GM18520 (cell line): ENCODE measurements around the gene TRIM56.
"Not testable (repeated sequence)": the region's sequence is repeated elsewhere in the genome, so short reads cannot be mapped to it uniquely, and the experiment has no call there.

Experiments
- ATAC-seq: cut with Tn5 transposase; IDR thresholded peaks from one replicate; pipeline ENCODE4 v1.9.1; 2021; ENCODE audit not compliant: unreplicated experiment

TRIM56 gene

DNA sequence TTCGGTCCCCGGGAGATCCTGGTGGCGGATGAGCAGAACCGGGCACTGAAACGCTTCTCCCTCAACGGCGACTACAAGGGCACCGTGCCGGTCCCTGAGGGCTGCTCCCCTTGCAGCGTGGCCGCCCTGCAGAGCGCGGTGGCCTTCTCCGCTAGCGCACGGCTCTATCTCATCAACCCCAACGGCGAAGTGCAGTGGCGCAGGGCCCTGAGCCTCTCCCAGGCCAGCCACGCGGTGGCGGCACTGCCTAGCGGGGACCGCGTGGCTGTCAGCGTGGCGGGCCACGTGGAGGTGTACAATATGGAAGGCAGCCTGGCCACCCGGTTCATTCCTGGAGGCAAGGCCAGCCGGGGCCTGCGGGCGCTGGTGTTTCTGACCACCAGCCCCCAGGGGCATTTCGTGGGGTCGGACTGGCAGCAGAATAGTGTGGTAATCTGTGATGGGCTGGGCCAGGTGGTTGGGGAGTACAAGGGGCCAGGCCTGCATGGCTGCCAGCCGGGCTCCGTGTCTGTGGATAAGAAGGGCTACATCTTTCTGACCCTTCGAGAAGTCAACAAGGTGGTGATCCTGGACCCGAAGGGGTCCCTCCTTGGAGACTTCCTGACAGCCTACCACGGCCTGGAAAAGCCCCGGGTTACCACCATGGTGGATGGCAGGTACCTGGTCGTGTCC, 3.7 kb downstream of the TRIM56 start:
- ATAC-seq, result no peak

DNA sequence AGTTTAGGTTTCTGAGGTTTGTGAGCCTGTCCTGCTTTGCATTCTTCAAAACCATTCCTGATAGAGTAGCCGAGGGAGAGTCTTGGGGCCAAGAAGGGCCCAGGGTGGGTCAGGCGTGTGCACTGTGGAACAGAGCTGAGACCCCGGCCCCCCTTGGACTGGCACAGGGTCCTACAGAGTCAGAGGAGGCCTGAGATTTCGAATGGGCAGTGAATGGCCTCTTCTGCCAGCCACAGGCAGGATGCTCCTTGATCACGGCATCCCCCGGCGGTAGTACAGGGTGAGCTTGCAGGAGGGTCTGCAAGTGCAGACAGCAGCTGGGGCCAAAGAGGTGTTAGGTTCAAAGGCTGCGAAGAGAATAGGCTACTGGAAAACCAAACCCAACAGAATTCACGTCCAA, 4.6 kb downstream of the TRIM56 start:
- ATAC-seq, result no peak

DNA sequence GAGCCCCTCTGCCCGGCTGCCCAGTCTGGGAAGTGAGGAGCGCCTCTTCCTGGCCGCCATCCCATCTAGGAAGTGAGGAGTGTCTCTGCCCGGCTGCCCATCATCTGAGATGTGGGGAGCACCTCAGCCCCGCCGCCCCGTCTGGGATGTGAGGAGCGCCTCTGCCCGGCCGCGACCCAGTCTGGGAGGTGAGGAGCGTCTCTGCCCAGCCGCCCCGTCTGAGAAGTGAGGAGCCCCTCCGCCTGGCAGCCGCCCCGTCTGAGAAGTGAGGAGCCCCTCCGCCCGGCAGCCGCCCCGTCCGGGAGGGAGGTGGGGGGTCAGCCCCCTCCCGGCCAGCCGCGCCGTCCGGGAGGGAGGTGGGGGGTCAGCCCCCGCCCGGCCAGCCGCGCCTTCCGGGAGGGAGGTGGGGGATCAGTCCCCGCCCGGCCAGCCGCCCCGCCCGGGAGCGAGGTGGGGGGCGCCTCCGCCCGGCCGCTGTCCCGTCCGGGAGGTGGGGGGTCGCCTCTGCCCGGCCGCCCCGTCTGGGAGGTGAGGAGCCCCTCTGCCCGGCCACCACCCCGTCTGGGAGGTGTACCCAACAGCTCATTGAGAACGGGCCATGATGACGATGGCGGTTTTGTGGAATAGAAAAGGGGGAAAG, 7.1 kb downstream of the TRIM56 start:
- not testable (repeated sequence) for ATAC-seq

DNA sequence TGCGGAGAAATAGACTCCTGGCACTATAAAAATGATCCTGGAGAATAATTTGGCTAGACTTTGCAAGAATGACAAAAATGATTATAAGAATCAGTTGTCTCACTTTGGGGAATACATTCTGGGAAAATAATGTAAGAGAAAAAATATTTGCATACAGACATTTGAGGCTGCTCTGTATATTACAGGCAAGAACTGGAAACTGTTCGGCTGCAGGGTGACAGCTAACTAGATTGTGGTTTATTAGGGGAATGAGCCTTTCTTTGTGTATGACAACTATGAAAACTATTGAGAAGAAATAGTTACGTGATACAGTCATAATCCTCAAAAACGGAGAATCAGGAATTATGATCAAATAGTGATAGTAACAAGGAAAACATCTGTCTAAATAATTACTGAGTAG, 8.6 kb downstream of the TRIM56 start:
- ATAC-seq, result no peak

DNA sequence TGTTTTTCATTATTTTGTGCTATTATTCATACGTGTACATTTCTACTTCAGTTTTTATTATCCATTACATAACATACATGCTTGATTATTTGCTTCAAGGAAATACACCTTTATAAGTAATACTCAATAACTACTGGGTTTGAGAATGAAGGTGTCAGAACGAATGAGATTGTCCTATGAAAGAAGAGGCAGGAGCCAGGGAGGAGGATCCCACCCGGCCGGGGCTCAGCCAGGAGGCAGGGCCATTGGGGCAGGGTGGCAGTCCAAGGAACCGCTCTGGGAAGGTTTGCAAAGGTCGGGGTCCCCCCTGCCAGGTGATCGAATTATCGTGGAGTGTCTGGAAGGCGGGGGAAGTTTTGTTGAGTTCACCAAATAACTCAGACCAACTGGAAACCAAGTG, 9.1 kb downstream of the TRIM56 start:
- no peak for ATAC-seq

DNA sequence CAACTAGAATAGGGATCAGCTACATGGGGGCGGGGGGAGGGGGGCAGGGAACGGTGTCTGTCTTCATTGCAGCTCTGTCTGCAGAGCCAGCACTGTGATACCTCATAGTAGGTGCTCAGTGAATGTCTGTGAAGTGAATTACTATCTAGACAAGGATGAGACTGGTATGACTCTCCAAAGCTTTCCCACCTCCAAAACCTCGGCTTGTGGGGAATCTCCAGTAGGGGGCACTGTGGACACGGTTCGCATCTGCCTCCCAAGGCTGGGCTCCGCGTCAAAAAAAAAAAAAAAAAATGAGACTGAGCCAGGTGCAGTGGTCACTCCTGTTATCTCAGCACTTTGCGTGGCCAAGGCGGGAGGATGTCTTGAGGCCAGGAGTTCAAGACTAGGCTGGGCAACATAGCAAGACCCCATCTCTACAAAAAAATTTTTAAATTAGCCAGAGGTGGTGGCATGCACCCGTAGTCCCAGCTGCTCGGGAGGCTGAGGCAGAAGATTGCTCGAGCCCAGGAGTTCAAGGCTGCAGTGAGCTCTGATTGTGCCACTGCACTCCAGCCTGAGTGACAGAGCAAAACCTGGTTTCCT, 9.6 kb downstream of the TRIM56 start:
- ATAC-seq, result no peak

DNA sequence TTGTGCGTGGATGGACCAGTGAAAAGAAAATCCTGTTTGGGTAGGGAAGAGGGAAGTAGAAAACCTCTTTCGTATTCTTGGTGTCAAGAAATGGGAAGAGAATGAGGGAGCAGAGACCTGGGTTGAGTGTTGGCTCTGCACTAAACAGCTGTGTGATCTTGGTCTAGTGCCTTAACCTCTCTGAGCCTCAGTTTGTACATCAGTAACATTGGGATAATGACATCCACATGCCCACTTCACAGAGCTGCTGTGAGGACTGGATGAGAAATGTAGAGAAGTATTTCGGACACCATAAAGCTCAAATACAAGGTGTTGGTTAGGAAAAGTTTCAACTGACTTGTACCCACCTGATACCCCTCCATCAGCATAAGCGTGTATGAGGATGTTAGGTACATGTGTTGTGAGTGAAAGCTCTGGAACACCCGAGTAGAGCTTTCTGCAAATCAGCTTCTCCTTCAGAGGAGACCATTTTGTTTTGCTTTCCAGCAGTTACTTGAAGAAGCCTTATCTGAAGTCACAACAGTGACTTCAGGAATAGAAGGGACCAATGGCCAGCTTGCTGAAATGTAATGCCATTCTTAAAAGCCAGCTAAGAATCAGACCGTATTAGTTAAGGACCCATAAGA, 11.2 kb downstream of the TRIM56 start:
- ATAC-seq, result no peak

DNA sequence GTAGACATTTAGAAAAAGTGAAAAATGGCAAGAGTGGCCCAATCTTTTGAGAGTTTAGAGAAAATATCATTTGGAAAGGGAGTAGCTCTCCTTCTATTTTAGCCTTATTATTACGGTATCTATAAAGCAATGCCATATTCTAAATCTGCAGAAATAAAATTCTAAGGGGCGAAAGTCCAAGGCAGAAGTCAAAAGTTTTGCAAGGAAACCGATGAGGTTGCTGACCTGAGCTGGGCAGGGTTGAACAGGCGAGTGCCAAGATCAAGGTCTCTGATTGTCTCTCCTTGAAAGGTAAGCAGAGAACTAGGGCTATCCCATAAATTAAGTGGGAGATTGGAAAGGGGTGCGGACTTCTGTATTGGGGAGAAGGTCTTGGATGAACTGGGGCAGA, 11.7 kb downstream of the TRIM56 start:
- ATAC-seq, result no peak

DNA sequence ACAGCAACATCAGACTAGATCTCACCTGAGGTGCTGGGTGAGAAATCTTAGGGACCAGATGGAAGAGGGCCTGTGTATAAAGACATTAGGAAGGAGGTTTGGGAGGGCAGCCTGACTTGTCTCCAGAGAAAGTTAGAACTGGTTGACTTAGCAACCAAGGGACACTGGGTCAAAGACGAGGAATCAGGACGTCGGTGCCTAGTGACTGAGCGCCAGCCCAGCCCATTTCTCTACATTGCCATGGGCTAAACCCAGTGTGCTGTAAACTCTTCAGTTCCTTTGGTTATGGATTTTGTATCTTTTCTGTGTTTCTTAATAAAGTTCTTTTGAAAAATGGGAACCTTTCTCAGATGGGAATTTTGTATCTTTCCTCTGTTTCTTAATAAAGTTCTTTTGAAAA, 12.3 kb downstream of the TRIM56 start:
- ATAC-seq, result no peak

DNA sequence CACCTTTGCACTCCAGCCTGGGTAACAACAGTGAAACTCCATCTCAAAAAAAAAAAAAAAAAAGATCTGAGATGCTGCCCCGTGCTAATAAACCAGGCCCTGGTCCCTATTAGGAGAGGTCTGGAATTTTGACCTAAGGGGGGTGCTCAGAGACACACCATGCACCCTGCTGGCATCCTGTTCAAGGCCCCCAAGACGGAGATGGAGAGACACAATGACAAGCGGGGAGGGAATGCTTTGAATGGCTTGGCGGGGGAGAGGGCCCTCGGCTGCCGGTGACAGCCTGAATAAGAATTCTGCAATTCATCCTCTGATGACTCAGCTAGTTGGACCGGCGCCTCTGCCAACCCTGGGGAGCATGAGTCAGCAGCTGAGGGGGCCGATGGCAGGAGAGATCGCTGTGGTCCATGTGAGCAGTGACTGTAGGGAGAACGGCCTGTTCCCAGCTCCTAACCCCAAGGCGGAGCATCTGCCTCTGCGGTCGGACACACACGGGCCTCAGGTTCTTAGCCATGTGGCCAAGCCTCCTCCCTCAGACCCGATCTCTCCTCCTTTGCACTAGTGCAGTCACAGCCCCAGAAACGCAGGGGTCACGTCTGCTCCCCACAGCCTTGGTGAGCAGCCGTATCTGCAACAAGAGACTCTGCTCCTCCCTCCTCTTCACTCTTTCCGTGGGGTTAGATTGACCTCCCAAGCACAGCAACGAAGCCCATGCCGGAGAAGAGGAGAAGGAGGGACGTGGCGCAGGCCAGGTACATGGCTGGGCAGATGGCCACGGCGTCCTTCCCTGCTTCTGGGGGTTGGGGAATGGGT, 14.9 kb downstream of the TRIM56 start:
- ATAC-seq, result no peak

DNA sequence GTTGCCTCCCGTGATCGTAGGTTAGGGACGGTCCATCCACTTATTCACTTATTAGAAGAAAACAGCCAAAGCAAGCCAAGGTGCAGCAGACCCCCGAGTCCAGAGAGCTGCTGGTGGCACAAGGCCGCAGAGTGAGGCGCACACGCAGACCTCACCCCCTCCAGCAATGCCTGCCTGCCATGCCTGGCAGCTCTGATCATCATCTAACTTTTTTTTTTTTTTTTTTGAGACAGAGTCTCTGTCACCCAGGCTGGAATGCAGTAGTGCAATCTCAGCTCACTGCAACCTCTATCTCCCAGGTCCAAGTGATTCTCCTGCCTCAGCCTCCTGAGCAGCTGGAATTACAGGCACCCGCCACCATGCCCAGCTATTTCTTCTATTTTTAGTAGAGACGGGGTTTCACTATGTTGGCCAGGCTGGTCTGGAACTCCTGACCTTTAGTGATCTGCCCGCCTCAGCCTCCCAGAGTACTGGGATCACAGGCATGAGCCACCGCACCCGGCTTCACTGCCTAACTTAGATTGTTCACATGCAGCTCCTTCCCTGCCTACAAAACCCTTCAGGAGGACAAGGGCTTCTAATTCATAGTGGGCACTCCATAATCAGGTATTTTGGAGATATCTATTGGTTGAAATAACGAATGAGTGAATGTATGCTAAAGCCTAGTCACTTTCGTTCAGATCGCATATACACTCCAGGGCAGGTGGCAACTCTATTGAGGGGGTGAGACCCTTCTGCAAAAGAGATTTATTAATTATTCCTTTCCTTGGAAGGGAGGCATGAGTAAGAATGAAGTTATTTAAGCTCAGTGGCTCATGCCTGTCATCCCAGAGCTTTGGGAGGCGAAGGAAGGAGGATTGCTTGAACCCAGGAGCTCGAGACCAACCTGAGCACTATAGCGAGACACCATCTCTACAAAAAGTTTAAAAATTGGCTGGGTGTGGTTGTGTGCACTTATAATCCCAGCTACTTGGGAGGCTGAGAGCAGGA, 15.9 kb downstream of the TRIM56 start:
- ATAC-seq, result no peak

DNA sequence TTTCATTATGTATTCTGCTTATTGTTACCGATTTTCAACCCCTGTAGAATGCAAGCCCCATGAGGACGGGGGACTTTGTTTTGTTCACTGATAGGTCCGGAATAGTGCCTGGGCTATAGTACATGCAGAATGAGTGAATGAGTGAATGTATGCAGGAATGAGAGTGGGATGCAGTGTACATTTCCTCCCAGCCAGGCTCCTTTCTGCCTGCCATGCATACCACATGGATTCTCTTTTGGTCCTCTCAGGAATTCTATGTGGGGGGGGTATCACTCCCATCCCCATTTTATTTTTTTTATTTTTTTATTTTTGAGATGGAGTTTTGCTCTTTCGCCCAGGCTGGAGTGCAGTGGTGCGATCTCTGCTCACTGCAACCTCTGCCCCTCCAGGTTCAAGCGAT, 16.7 kb downstream of the TRIM56 start:
- no peak for ATAC-seq

DNA sequence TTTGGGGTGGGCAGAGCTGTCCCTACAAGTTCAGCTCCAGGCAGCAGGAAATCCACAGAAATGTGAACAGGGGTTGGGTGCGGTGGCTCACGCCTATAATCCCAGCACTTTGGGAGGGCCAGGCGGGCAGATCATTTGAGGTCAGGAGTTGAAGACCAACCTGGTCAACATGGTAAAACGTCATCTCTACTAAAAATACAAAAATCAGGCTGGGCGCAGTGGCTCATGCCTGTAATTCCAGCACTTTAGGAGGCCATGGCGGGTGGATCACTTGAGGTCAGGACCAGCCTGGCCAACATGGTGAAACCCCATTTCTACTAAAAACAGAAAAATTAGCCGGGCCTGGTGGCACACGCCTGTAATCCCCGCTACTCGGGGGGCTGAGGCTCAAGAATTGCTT, 18.4 kb downstream of the TRIM56 start:
- not testable (repeated sequence) for ATAC-seq

DNA sequence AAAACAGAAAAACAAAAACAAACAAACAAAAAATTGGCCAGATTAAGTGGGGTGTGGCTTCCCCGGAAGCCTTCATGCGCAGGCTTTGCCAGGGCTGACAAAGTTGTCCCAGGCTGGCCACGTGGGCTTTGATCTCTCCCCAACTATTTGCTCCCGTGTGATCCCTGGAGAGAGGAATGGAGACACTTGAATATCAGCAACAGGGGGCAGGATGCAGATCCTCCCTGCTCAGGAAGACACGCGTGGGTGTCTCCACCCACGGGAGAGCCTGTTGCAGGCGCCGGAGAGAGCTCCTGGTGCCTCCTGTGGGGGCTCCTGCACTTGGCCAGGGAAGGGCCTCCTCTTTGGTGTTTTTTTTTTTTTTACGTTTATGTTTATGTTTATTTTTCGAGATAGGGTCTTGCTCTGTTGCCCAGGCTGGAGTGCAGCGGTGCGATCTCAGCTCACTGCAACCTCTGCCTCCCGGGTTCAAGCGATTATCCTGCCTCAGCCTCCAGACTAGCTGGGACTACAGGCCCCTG, 19.0 kb downstream of the TRIM56 start:
- no peak for ATAC-seq

DNA sequence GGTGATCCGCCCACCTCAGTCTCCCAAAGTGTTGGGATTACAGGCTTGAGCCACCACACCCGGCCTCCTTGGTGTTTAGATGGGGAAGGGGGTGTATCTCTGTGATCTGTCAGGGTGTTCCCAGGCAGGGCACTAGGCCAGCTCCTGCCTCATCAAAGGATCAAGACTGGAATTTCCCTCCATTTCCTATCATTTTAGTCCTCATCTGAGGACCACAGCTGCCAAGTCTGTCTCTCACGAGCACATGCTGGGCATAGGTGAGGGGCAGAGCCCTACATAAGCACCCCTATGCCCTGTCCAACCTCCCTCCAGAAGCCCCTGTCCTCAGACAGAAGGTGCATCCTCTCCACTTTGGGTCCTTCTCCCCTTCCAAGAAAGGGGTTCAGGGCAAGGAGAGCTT, 19.5 kb downstream of the TRIM56 start:
- ATAC-seq, result no peak

DNA sequence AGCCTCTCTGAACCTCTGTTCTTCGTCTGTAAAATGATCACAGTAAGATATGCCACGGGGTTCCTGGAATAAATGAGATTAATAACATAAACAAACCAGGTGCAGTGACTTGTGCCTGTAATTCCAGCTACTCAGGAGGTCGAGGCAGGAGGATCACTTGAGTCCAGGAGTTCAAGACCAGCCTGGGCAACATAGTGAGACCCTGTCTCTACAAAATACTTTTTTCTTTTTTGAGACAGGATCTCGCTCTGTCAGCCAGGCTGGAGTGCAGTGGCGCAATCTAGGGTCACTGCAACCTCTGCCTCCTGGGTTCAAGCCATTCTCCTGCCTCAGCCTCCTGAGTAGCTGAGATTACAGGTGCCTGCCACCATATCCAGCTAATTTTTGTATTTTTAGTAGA, 20.0 kb downstream of the TRIM56 start:
- not testable (repeated sequence) for ATAC-seq

DNA sequence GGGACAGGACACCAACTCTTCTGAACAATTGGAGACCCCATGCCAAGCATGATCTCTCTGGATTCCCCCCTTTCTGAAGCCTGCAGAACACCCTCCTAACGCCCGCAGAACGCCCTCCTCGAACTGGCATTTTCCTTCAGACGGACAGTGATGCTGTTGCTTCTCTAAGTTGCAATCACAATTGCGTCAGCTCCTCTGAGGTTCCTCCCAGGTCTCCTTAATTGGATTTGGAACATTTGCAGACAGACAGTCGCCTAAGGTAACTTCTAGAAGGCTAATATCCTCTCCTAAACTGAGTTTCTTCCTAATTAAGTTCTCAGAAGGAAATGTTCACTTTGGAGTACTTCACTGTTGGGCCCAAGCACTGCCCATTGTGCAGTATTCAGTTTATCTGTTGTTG, 21.1 kb downstream of the TRIM56 start:
- ATAC-seq, result no peak

DNA sequence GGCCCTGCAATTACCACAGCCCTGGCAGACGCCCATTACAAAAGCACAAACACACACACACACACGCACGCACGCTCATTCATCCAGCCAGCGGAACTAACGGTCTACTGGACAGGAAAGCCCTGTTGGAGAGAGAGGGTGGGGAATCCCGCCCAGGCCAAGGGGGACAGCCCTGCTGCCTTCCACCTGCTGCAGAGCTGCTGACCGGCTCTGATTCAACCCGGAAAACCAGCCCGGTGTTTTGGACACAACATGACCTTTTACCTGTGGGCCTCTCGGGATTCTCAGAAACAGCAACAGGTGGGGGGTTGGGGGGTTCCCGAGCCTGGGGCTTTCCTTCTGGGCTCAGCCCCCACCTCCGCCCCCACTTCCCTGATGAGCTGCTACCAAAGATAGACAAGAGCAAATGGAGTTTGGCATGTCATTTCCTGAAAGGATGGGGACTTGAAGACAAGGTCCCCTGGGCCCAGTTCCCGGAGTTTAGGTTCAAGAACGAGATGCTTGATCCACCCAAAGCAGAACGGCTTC, 23.1 kb downstream of the TRIM56 start:
- no peak for ATAC-seq

DNA sequence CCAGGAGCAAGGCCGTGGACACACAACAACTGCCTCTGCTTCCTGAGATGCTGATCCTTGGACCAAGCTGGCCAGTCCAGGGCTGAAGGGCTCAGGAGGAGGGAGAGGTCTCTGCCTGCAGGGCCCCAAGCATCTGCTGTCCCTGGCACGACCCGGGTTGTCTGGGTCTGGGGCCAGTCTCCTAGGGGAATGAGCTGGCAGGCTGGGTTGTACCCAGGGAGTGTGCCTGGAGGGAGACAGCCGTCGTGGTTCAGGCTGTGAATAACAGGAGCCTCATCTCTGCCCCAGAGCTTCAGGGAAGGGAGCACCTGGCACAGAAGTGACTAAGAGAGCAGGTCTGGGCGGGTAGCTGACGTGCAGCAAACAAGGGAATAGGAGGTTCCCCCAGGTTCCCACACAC, 23.7 kb downstream of the TRIM56 start:
- ATAC-seq, result no peak

DNA sequence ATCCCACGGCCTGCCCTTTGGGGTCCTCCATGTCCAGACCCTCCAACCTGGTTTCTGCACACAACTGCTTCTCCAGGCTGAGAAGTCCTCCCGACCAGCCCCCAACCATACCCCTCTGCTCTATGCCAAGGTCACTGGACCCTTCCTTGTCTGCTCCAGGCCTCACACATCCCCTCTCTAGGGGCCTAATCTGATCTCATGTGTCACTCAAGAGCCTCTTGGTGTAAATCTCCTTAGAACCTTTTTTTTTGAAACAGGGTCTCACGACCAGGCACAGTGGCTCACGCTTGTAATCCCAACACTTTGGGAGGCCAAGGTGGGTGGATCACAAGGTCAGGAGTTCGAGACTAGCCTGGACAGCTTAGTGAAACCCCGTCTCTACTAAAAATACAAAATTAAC, 24.1 kb downstream of the TRIM56 start:
- no peak for ATAC-seq
